GM19193 (cell line): Measurements from ENCODE around the gene ULK4.

Source experiments
- POLR2A ChIP-seq: IDR thresholded peaks from 4 replicates; pipeline ENCODE4 v1.6.1; 2011; ENCODE audit not compliant: insufficient read depth, insufficient read length; ENCODE audit errors: extremely low read depth

ULK4 gene

GRCh38 chr3:41212088-41212487 is 749.8 kb downstream of the ULK4 start:
- no peak for TF ChIP-seq POLR2A

- TF ChIP-seq POLR2A: no peak
Observed at GRCh38 chr3:41210966-41211365, 750.9 kb downstream of the ULK4 start.

- no peak for TF ChIP-seq POLR2A
Observed at GRCh38 chr3:41209646-41210045, 752.3 kb downstream of the ULK4 start.

GRCh38 chr3:41208507-41209220 is 753.2 kb downstream of the ULK4 start:
- TF ChIP-seq POLR2A: no peak

- TF ChIP-seq POLR2A: no peak
Observed at GRCh38 chr3:41207355-41207754, 754.5 kb downstream of the ULK4 start.

GRCh38 chr3:41205591-41205990 is 756.3 kb downstream of the ULK4 start:
- TF ChIP-seq POLR2A: no peak

GRCh38 chr3:41204369-41204768 is 757.5 kb downstream of the ULK4 start:
- no peak for TF ChIP-seq POLR2A

GRCh38 chr3:41202834-41203345 is 759.0 kb downstream of the ULK4 start:
- TF ChIP-seq POLR2A: no peak

GRCh38 chr3:41202075-41202833 is 759.6 kb downstream of the ULK4 start:
- TF ChIP-seq POLR2A: no peak

- no peak for TF ChIP-seq POLR2A
Observed at GRCh38 chr3:41200669-41201021, 761.3 kb downstream of the ULK4 start.

- no peak for TF ChIP-seq POLR2A
Observed at GRCh38 chr3:41199866-41200668, 761.8 kb downstream of the ULK4 start.

- peak; percentile 99 for TF ChIP-seq POLR2A
Observed at GRCh38 chr3:41198950-41199865, 762.7 kb downstream of the ULK4 start, which contains the start of gene CTNNB1. TSS of gene CTNNB1 (plus strand) at chr3:41199505. CDS start at chr3:41224069, 24,564 bp downstream.

GRCh38 chr3:41198526-41198925 is 763.4 kb downstream of the ULK4 start:
- TF ChIP-seq POLR2A: no peak

- no peak for TF ChIP-seq POLR2A
Observed at GRCh38 chr3:41198046-41198445, 763.9 kb downstream of the ULK4 start.
